Peyer's patch (tissue), 4 donors: ENCODE data around the gene SEMA3B. TPM values are rescaled to one million over a fixed set of nuclear protein-coding genes. Genes with fewer than 3 reads are reported as not detected.
"Not testable (repeated sequence)": the region's sequence is repeated elsewhere in the genome, so short reads cannot be mapped to it uniquely, and the experiment has no call there.

ENCODE experiments used
- DNase-seq, 3 donors: peaks; one replicate each; pipeline ENCODE4 v3.0.0-alpha.2; 2017 to 2019
- H3K27ac ChIP-seq, 4 donors: fragments of 200-600 bp; sonication (generic); one replicate each; pipeline ENCODE4 v1.5.1; 2016 to 2019
- H3K27me3 ChIP-seq, 2 donors: fragments of 200-600 bp; sonication (generic); one replicate each; pipeline ENCODE4 v1.5.1; 2019
- H3K36me3 ChIP-seq, 3 donors: fragments of 200-600 bp; sonication (generic); one replicate each; pipeline ENCODE4 v1.5.1; 2016 to 2019
- H3K4me1 ChIP-seq, 4 donors: fragments of 200-600 bp; sonication (generic); one replicate each; pipeline ENCODE4 v1.5.1; 2016 to 2019
- H3K4me3 ChIP-seq, 4 donors: fragments of 200-600 bp; sonication (generic); 1 replicate in 3 of 4; 2 replicates in 1 of 4; pipeline ENCODE4 v1.5.1; 2016 to 2019; ENCODE audit warnings: mild to moderate bottlenecking in 1 of 4
- H3K9me3 ChIP-seq, 4 donors: fragments of 200-600 bp; sonication (generic); one replicate each; pipeline ENCODE4 v1.5.1; 2016 to 2019; ENCODE audit warnings: mild to moderate bottlenecking in 1 of 4
- POLR2A ChIP-seq, 2 donors: fragments of 450-650 bp; IDR thresholded peaks; one replicate each; pipeline ENCODE4 v1.5.1; 2017; ENCODE audit warnings: antibody characterized with exemption in 2 of 2, mild to moderate bottlenecking in 2 of 2, moderate library complexity in 2 of 2
- total RNA-seq, 4 donors: library from RNA; depleted of rRNA; stranded (reverse); fragments of >200 nt; gene quantifications; one replicate each; pipeline ENCODE4 v1.1.0, GENCODE V29; 2016
- TF ChIP-seq, protein P1 (sequence below), 6 experiments: fragments of 450-650 bp in 4 of 6; fragments of 200-600 bp in 2 of 6; sonication (generic) in 1 of 6; IDR thresholded peaks; one replicate each; pipeline ENCODE4 v1.5.1; 2017 to 2019; ENCODE audit warnings: antibody characterized with exemption in 6 of 6, mild to moderate bottlenecking in 3 of 6, moderate library complexity in 1 of 6

Gene SEMA3B
- total RNA-seq, 4 donors from 2014 or later: 56.1 to 367 (median 267) TPM

DNA sequence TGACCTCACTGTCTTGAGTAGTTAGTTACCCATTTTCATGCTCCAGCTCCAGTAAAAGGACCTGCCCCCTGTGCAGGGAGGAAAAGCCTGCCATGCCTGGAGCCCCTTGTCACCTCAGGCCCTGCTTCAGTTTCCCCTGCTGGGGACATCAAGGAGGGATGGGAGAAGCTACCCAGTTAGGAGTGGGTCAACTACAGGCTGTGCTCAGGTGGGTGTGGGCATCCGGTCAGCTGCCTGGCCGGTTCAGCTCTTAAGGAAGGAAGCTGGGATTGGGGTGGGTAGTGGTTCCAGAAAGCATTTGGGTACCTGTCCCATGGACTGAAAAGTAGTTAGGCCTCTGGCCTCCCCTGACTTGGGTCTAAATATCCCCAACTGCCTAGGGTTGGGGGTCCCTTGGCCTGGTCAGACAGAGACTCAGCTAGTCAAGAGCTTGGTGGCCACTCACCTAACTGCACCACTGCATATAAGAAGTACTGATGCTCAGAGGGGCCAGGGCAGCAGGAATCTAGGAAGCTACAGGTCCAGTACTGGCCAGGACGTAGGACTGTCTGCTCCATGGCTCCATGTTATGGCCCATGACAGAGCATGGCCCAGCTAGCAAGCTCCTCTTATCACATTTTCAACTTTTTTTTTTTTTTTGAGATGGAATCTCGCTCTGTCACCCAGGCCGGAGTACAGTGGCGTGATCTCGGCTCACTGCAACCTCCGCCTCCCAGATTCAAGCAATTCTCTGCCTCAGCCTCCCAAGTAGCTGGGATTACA is 10.5 kb downstream of the SEMA3B start:
- Histone ChIP-seq H3K27me3 (no peaks in the 10 kb centered on the region), H3K4me1 (peaks cover 0 to 18% (median 1%) of the 10 kb centered on the region in 4 donors), H3K36me3 (peaks cover 0 to 9% (median 0%) of the 10 kb centered on the region in 3 donors), H3K27ac (no peak overlapping the region), H3K9me3 (no peaks in the 10 kb centered on the region), H3K4me3 (no peak overlapping the region)
- TF ChIP-seq POLR2A (IDR thresholded peaks at IDR 0.05): no peak
- TF ChIP-seq, protein P1, sequence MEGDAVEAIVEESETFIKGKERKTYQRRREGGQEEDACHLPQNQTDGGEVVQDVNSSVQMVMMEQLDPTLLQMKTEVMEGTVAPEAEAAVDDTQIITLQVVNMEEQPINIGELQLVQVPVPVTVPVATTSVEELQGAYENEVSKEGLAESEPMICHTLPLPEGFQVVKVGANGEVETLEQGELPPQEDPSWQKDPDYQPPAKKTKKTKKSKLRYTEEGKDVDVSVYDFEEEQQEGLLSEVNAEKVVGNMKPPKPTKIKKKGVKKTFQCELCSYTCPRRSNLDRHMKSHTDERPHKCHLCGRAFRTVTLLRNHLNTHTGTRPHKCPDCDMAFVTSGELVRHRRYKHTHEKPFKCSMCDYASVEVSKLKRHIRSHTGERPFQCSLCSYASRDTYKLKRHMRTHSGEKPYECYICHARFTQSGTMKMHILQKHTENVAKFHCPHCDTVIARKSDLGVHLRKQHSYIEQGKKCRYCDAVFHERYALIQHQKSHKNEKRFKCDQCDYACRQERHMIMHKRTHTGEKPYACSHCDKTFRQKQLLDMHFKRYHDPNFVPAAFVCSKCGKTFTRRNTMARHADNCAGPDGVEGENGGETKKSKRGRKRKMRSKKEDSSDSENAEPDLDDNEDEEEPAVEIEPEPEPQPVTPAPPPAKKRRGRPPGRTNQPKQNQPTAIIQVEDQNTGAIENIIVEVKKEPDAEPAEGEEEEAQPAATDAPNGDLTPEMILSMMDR (IDR thresholded peaks at IDR 0.05): no peak
- DNase-seq: no peak

DNA sequence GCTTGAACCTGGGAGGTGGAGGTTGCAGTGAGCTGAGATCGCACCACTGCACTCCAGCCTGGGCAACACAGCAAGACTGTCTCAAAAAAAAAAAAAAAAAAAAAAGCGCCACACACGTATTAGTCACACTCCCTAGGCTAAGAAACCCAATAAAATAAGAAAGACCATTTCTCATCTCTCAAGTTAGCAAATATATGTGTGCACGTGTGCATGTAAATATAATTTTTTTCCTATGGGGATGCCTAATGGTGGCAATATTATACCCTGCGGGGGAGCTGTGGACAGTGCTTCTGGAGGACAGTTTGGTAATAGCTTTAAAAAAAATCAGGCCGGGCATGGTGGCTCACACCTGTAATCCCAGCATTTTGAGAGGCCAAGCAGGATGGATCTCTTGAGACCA is 15.2 kb downstream of the SEMA3B start:
- not testable (repeated sequence) for H3K27ac ChIP-seq, DNase-seq, H3K4me3 ChIP-seq, H3K27me3 ChIP-seq, H3K4me1 ChIP-seq, H3K9me3 ChIP-seq
- H3K36me3 ChIP-seq: peaks cover 0 to 25% (median 0%) of the 10 kb centered on the region in 3 donors

DNA sequence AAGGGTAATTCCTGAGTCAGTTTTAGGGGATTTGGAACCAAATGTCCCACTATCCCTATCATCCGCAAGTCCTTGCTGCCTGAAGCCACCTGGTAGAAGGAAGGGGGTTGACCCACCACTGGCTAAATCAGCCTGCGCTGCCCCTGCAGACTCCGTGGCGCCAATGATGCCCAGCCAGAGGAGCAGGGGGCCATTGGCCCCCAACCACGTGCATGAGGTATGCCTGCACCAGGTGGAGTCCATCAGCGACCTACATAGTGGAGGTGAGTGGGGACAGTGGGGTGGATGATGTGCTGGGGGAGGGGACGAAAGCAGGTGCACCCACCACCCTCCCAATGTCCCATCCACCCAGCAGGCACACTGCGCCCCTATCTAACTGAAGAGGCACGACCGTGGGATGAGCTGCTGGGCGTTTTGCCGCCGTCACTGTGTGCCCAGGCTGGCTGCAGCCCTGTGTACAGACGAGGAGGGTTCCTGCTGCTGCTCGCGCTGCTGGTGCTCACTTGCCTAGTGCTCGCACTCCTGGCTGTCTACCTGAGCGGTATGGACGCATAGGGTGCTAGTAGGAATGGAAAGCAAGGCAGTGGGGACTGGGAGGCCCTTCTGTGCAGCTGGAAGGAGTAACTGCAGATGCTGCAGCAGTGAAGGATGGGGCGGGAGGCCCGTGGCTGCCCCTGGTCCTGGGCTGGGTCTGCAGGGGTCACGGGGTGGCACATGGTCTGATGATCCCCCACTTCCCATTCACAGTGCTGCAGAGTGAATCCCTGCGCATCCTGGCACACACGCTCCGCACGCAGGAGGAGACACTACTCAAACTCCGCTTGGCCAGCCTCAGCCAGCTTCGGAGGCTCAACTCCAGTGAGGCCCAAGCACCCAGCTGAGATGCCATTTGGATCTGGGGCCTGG is 17.6 kb downstream of the SEMA3B start:
- Histone ChIP-seq H3K9me3 (no peaks in the 10 kb centered on the region), H3K4me3 (no peak overlapping the region), H3K27ac (no peak overlapping the region), H3K4me1 (peaks cover 0 to 14% (median 2%) of the 10 kb centered on the region in 4 donors), H3K36me3 (peaks cover 0 to 38% (median 0%) of the 10 kb centered on the region in 3 donors), H3K27me3 (no peaks in the 10 kb centered on the region)
- TF ChIP-seq, protein P1 (IDR thresholded peaks at IDR 0.05): no peak
- no peak for TF ChIP-seq POLR2A (IDR thresholded peaks at IDR 0.05)
- DNase-seq: peak in 1 of 3 donors; percentile 42

DNA sequence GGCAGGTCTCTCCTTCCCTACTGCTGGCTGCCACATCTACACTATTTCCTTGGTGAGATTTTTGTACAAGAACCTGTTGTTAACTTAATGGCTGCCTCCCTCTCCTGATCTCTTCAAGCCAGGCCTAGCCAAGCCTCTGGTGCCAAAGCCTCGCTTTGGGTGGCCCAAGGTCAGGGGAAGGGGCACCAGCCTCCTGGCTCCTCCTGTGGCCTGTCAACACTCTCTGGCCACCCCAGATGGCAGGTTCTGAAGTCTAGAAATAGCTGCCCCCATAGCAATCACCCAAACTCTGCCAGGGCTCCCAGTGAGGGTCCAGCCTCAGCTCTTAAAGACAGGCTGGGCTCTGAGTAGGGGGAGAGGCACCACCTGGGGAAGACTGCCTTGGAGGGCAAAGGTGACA is 18.3 kb downstream of the SEMA3B start:
- Histone ChIP-seq H3K36me3 (peaks cover 0 to 38% (median 0%) of the 10 kb centered on the region in 3 donors), H3K4me1 (peaks cover 0 to 15% (median 5%) of the 10 kb centered on the region in 4 donors), H3K4me3 (no peak overlapping the region), H3K27me3 (no peaks in the 10 kb centered on the region), H3K9me3 (no peaks in the 10 kb centered on the region), H3K27ac (no peak overlapping the region)
- no peak for TF ChIP-seq POLR2A (IDR thresholded peaks at IDR 0.05)
- TF ChIP-seq, protein P1 (IDR thresholded peaks at IDR 0.05): no peak
- DNase-seq: no peak

DNA sequence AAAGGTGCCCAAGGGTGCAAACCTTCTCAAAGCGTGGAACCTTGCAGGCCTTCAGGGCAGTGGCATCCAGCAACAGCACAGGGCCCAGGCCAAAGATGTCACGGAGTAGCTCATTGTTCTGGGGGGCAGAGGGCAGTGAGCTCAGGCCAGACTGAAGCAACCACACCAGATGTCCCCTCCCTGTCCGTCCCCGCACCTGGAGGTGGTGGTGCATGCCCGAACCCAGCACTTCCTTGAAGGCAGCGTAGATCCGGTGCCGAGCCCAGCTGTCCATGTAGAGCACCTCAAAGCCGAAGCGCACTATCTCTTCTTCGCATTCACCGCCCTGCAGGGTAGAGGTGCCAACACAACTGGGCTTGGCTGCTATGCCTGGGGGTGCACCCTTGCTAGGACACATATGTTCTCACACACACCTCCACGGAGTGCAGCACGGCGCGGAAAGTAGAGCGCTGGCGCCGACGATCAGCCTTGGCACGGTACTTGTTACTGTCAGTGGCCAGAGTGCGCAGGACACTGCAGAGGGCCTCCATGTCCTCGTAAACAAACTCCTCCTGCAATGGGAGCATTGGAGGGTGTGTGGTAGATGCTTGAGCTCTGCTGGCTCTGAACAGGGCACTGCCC is 19.6 kb downstream of the SEMA3B start:
- TF ChIP-seq POLR2A (IDR thresholded peaks at IDR 0.05): no peak
- TF ChIP-seq, protein P1 (IDR thresholded peaks at IDR 0.05): no peak
- Histone ChIP-seq H3K27me3 (no peaks in the 10 kb centered on the region), H3K9me3 (no peaks in the 10 kb centered on the region), H3K4me1 (peaks cover 0 to 15% (median 9%) of the 10 kb centered on the region in 4 donors), H3K27ac (no peak overlapping the region), H3K4me3 (no peak overlapping the region), H3K36me3 (peaks cover 0 to 38% (median 0%) of the 10 kb centered on the region in 3 donors)
- DNase-seq: no peak
